Neural crest cell (in vitro differentiated cells): ENCODE measurements around the gene MARCHF4. TPM values are rescaled to one million over a fixed set of nuclear protein-coding genes. Genes with fewer than 3 reads are reported as not detected.

Source experiments
- DNase-seq: peaks from one replicate; pipeline ENCODE4 v3.0.0; 2021; ENCODE audit warnings: low read depth, mixed read lengths, low spot score
- H3K27ac Mint-ChIP-seq: one replicate; pipeline ENCODE4 v1.8.0; 2021; ENCODE audit warnings: mild to moderate bottlenecking, mixed read lengths; ENCODE audit not compliant: unreplicated experiment
- H3K27me3 Mint-ChIP-seq: 2 replicates; pipeline ENCODE4 v1.8.0; 2021; ENCODE audit warnings: low read depth, mild to moderate bottlenecking, mixed read lengths
- H3K36me3 Mint-ChIP-seq: 2 replicates; pipeline ENCODE4 v1.8.0; 2021; ENCODE audit warnings: low read depth, mild to moderate bottlenecking, mixed read lengths
- H3K4me1 Mint-ChIP-seq: 2 replicates; pipeline ENCODE4 v1.8.0; 2021; ENCODE audit warnings: mixed read lengths
- H3K4me3 Mint-ChIP-seq: one replicate; pipeline ENCODE4 v1.8.0; 2021; ENCODE audit warnings: mild to moderate bottlenecking, mixed read lengths
- H3K9me3 Mint-ChIP-seq: 2 replicates; pipeline ENCODE4 v1.8.0; 2021; ENCODE audit warnings: mixed read lengths
- CTCF ChIP-seq: fragments of 200-600 bp; sonication (generic); conservative IDR thresholded peaks from 2 replicates; pipeline ENCODE4 v1.5.0; 2021; ENCODE audit warnings: antibody characterized with exemption, mild to moderate bottlenecking
- total RNA-seq: library from RNA; stranded (reverse); gene quantifications from 2 replicates; pipeline ENCODE4 v1.2.1, GENCODE V29; 2021

Gene MARCHF4
- total RNA-seq, 1 donor from 2014 or later: 0.86 TPM

GRCh38 chr2:216354306-216354705 lies 18.0 kb downstream of the MARCHF4 start:
- Mint-ChIP-seq H3K27me3 (peaks cover 12% of the 10 kb centered on the region), H3K4me1 (peaks cover 21% of the 10 kb centered on the region), H3K27ac (no peak overlapping the region), H3K9me3 (no peaks in the 10 kb centered on the region), H3K4me3 (no peak overlapping the region), H3K36me3 (no peaks in the 10 kb centered on the region)
- TF ChIP-seq CTCF: no peak
- no peak for DNase-seq

GRCh38 chr2:216352653-216353270 lies 19.5 kb downstream of the MARCHF4 start:
- Mint-ChIP-seq H3K36me3 (no peaks in the 10 kb centered on the region), H3K27ac (no peak overlapping the region), H3K27me3 (peaks cover under 1% of the 10 kb centered on the region), H3K4me3 (no peak overlapping the region), H3K9me3 (no peaks in the 10 kb centered on the region), H3K4me1 (peaks cover 23% of the 10 kb centered on the region)
- TF ChIP-seq CTCF: no peak
- DNase-seq: no peak

- H3K36me3 Mint-ChIP-seq: no peaks in the 10 kb centered on the region
- TF ChIP-seq CTCF: no peak
- DNase-seq: no peak
- H3K27me3 Mint-ChIP-seq: no peaks in the 10 kb centered on the region
- no peaks in the 10 kb centered on the region for H3K9me3 Mint-ChIP-seq
- H3K4me1 Mint-ChIP-seq: peaks cover 23% of the 10 kb centered on the region
- H3K27ac Mint-ChIP-seq: no peak overlapping the region
- no peak overlapping the region for H3K4me3 Mint-ChIP-seq
These were observed 20.9 kb downstream of the MARCHF4 start for GRCh38 chr2:216351172-216351925.

- no peak for TF ChIP-seq CTCF
- H3K27ac Mint-ChIP-seq: no peak overlapping the region
- H3K4me3 Mint-ChIP-seq: no peak overlapping the region
These were observed 22.0 kb downstream of the MARCHF4 start for GRCh38 chr2:216350214-216350791.

GRCh38 chr2:216349366-216349765 lies 22.9 kb downstream of the MARCHF4 start:
- no peak overlapping the region for H3K4me3 Mint-ChIP-seq
- H3K27ac Mint-ChIP-seq: peak overlapping the region; percentile 1
- no peaks in the 10 kb centered on the region for H3K27me3 Mint-ChIP-seq
- no peak for TF ChIP-seq CTCF
- peaks cover 30% of the 10 kb centered on the region for H3K4me1 Mint-ChIP-seq
- no peaks in the 10 kb centered on the region for H3K9me3 Mint-ChIP-seq
- DNase-seq: no peak
- no peaks in the 10 kb centered on the region for H3K36me3 Mint-ChIP-seq

More at GRCh38 chr2:216350214-216350791, 22.0 kb downstream of the MARCHF4 start:
- peaks cover 21% of the 10 kb centered on the region for H3K4me1 Mint-ChIP-seq
- no peaks in the 10 kb centered on the region for H3K36me3 Mint-ChIP-seq
- DNase-seq: no peak
- H3K27me3 Mint-ChIP-seq: no peaks in the 10 kb centered on the region
- H3K9me3 Mint-ChIP-seq: no peaks in the 10 kb centered on the region
